GM21737 (cell line): Measurements from ENCODE around the gene CCNY.
"Not testable (repeated sequence)": the region's sequence is repeated elsewhere in the genome, so short reads cannot be mapped to it uniquely, and the experiment has no call there.

Source experiments
- ATAC-seq: cut with Tn5 transposase; IDR thresholded peaks from one replicate; pipeline ENCODE4 v1.9.1; 2021; ENCODE audit warnings: mild to moderate bottlenecking, moderate library complexity; ENCODE audit not compliant: unreplicated experiment

The CCNY gene

DNA sequence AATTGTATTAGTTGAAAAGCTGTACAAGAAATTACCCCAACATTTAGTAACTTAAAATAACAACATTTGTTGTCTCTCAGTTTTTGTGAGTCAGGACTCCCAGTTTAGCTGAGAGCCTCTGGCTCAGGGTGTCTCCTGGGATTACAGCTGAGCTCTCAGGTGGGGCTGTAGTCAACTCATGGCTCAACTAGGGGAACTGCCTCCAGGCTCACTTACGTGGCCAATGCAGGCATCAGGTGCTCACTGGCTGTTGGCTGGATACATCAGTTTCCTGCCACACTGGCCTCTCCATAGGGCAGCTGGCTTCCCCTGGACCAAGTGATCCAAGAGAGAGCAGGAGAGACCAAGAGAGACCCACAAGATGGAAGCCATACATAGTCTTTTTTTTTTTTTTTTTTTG, 17.5 kb downstream of the CCNY start:
- peak; percentile 42 for ATAC-seq

DNA sequence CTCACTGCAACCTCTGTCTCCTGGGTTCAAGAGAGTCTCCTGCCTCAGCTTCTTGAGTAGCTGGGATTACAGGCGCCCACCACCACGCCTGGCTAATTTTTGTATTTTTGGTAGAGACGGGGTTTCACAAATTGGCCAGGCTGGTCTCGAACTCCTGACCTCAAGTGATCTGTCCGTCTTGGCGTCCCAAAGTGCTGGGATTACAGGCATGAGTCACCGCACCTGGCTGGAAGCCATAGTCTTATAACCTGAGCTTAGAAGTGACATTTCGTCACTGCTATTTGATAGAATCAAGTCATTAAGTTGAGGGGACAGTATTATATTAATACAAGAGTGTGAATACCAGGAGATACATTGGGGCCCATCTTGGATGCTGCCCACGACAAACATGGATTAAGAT, 17.9 kb downstream of the CCNY start:
- ATAC-seq, result not testable (repeated sequence)

DNA sequence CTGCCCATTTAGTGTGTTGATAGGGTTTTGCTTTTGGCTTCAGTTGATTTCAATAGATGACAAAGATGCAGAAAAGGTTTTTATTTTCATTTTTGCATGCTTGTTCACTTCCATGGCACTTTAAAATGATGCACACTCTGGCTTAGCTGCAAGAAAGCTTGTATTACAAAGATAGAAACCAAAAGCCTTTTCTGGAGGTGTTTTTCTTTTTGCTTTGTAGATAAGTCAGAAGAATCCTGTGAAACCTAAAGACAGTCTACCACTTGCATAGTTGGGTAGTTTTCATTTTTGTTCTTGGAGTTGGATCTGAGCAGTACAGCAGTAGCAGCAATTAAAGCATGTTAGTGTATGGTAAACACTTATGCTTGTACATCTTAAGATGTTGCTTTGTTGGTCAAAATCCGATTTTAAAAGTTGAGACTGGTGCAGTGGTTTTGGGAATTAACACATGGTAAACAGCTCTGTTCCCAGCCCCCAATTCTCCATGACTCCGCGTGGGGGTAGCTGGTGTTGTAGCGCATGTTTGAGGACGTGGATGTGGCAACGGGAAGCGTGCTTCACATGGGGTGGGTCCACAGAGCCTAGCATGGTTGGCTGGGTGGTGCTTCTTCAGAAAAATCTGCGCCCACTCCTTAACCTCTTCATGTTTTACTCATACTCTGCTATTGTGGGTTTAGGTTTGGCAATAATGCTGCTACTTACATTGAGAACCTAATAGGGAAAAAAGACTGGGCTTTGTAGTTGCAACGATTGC, 19.8 kb downstream of the CCNY start:
- peak; percentile 46 for ATAC-seq

DNA sequence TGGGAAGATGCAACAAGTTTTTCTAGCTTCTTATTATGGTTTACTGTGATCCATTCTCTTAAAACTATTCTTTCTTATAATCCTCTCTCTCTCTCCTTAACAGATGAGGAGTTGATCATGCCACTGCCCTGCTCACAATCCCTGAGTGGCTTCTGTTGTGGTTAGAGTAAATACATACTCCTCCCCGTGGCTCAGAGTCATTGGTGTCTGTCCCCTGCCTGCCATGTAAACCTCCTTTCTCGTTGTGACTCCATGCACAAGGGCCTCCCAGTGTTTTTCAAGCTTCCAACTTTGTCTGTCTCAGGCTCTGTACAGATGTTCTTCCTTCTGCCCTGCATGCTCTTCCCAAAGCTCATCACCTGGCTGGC, 20.4 kb downstream of the CCNY start:
- no peak for ATAC-seq

GRCh38 chr10:35359056-35359455, 22.7 kb downstream of the CCNY start:
- ATAC-seq, result no peak

DNA sequence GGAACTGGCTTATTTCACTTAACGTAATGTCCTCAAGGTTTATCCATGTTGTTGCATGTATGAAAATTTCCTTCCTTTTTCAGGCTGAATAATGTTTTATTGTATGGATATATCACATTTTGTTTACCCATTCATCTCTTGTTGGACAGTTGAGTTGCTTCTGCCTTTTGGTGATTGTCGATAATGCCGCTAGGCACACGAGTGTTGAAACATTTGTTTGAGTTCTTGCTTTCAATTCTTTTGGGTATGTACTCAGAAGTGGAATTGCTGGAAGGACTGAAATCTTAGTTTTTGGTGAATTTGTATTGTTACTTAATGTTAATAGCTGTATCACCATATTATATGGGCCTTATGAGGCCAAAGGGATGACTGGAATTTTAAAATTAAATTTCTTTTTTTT, 23.6 kb downstream of the CCNY start:
- ATAC-seq, result no peak

GRCh38 chr10:35362701-35363350, 26.5 kb downstream of the CCNY start:
- no peak for ATAC-seq

DNA sequence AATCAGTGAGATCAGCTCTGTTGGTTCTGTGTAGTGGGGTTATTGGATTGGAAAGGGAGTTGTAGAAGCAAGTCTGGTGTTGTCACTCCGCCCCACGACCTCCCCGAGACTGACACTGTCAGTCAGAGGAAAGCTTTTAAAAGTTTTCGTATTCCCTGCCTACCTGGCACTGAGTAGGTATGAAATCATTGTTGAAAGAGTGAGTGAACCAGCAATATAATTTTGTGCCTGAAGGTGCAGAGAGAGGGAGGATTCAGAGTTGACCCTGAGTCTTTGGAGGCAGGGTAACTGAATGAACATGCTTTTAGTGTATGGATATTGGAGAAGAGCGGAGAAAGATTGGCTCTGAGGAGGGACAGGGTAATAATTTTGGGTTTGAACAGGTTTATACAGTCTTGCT, 27.3 kb downstream of the CCNY start:
- ATAC-seq, result no peak

GRCh38 chr10:35364808-35365207, 28.5 kb downstream of the CCNY start:
- ATAC-seq, result no peak

GRCh38 chr10:35365994-35366393, 29.7 kb downstream of the CCNY start:
- no peak for ATAC-seq

GRCh38 chr10:35367107-35367859, 31.0 kb downstream of the CCNY start:
- ATAC-seq, result no peak

GRCh38 chr10:35367982-35368381, 31.7 kb downstream of the CCNY start:
- no peak for ATAC-seq

DNA sequence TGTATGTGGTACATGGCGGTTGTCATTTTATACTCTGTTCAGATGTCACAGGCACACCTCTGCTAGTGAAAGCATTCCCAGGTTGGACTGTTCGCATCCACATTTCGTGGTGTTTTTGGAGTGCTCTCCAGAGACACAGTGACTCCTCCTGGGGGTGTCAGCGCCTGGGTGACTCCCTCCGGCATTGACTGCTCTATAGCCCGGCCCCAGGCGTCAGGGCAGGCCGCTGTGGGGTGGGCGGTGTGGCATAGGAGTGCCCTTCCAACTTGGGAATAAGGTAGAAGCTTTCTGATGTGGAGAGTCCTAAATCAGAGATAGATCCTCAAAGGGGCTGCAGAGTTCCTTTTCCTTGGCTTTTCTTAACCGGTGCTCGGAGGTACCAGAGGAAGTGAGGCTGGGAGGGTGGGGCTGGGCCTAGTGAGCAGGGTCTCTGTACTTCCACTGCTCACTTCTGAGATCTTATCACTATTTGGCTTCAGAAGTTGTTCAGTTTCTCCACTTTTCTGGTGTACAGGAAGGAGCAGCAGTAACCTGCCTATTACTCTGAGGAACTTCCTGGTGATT, 32.3 kb downstream of the CCNY start:
- no peak for ATAC-seq

DNA sequence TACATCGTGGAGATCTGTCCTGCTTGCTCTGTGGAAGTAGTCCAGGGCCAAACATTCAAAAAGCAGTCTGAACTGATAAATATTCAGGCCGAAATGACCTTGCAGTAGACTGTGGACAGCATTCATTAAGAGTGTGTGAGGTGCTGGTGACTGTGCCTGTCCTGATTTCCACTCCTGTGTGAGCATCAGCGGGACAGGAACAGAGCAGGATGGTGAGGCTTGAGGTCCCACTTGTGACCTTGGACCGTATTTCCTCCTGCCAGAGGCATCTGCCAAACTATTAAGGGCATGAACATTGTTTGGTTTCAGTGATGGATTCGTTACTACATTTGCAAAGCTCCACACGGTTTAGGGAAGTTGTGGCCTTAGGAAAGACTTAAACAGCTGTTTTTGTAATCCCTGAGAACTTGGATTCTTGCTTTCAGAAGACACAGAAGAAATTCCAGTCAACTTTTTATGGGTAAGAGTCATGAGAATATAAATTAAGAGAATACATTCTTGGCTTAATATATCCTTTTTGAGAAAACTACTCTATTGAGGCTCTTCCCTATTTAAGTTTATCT, 32.8 kb downstream of the CCNY start:
- ATAC-seq, result no peak

- ATAC-seq, result no peak
Measured at GRCh38 chr10:35371731-35372130, 35.4 kb downstream of the CCNY start.

DNA sequence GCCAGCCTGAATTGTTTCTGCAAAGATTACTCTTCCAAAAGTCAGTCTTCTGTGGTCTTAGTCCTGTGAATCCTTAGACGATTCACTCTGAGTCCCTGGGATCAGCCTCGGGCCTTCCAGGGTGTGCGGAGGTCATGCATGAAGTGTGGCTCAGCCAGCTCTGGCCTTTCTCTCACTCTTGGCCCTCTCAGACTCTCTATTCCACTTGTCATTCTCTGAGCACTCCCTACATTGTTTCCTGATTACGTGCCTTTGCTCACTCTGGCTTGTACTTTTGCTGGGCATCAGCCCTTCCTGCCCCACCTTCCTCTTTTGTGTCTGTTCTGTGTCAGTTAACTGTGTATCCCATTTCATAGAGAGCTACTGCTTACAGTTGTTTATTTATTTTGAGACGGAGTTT, 36.0 kb downstream of the CCNY start:
- ATAC-seq, result no peak

GRCh38 chr10:35375091-35375765, 38.9 kb downstream of the CCNY start:
- no peak for ATAC-seq

DNA sequence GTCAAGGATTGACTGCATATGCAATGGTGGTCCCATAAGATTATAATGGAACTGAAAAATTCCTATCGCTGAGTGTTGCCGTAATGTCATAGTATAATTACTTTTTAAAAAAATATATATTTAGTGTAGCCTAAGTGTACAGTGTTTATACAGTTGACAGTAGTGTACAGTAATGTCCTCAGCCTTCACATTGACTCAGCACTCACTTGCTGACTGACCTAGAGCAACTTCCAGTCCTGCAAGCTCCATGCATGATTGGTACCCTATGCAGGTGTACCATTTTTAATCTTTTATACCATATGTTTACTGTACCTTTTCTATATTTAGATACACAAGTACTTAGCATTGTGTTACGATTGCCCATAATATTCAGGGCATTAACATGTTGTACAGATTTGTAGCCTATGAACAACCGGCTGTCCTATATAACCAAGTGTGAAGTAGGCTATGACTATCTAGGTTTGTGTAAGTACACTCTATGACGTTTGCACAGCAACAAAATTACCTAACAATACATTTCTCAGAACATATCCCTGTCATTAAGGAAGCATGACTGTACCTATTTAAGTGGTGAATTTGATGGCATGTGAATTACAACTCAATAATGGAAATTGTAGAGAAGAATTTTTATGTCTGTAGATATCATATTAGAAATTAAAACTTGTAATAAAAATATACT, 40.9 kb downstream of the CCNY start:
- ATAC-seq, result no peak

DNA sequence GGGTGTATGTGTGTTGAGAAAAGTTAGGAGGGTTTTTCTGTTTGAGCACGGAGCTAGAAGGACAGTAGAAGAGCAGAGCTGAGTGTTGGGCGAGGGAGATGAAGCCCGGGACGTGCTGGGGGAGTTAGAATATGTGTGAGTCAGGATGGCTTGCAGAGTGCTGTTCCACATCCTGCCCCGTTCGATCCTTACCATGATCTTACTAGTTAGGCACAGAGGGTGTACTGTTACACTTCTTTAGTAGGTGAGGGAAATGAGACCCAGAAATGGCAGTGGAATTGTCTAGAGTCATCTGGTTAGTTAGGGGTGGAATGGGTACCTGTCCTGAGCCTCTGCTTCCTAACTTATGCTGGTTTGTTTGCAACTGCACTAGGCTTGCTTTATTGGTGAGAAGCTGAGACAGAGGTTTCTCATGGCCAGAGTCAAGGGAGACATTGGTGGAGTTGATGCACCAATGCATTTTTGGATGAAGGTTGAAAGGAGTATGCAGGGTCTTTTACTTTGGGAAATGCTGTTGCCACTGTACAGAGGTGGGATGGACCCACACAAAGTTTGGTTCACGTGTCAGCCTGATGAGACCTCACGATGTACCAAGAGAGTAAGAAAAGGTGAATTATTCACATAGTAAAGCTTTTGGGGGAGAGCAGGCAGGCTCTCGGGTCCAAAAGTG, 42.4 kb downstream of the CCNY start:
- ATAC-seq, result peak; percentile 30
